Liver (tissue), 9 donors: Measurements from ENCODE around the gene UFC1. TPM values are rescaled to one million over a fixed set of nuclear protein-coding genes. Genes with fewer than 3 reads are reported as not detected.

Experiments
- DNase-seq: peaks from one replicate; pipeline ENCODE4 v3.0.0-alpha.2; 2017; ENCODE audit warnings: low spot score
- H3K27ac ChIP-seq, 2 donors: one replicate each; pipeline ENCODE4 v1.7.0; 2013; ENCODE audit warnings: inconsistent platforms in 2 of 2, low read length in 2 of 2, control low read depth in 1 of 2, low read depth in 1 of 2, mild to moderate bottlenecking in 1 of 2
- H3K27me3 ChIP-seq, 4 donors: one replicate each; pipeline versions ENCODE4 v1.6.1 to v1.7.0; 2013; ENCODE audit warnings: low read length in 3 of 4, inconsistent platforms in 1 of 4, mild to moderate bottlenecking in 1 of 4, moderate library complexity in 1 of 4; ENCODE audit not compliant: control insufficient read depth in 4 of 4, insufficient read depth in 4 of 4
- H3K36me3 ChIP-seq, 4 donors: one replicate each; pipeline versions ENCODE4 v1.6.1 to v1.7.0; 2013; ENCODE audit warnings: low read length in 3 of 4, mild to moderate bottlenecking in 3 of 4, low read depth in 1 of 4, moderate library complexity in 1 of 4; ENCODE audit not compliant: control insufficient read depth in 4 of 4, insufficient read depth in 3 of 4
- H3K4me1 ChIP-seq, 4 donors: one replicate each; pipeline versions ENCODE4 v1.6.1 to v1.7.0; 2013; ENCODE audit warnings: low read length in 3 of 4, mild to moderate bottlenecking in 3 of 4, moderate library complexity in 1 of 4; ENCODE audit not compliant: control insufficient read depth in 4 of 4, insufficient read depth in 4 of 4
- H3K4me3 ChIP-seq, 3 donors: one replicate each; pipeline versions ENCODE4 v1.6.1 to v1.7.0; 2013; ENCODE audit warnings: low read length in 3 of 3, control low read depth in 1 of 3, low read depth in 1 of 3, mild to moderate bottlenecking in 1 of 3
- H3K9ac ChIP-seq, 2 donors: one replicate each; pipeline ENCODE4 v1.7.0; 2013; ENCODE audit warnings: low read length in 2 of 2, mild to moderate bottlenecking in 2 of 2, moderate library complexity in 2 of 2, control low read depth in 1 of 2, low read depth in 1 of 2
- H3K9me3 ChIP-seq, 4 donors: one replicate each; pipeline versions ENCODE4 v1.6.1 to v1.7.0; 2013; ENCODE audit warnings: low read length in 3 of 4; ENCODE audit not compliant: control insufficient read depth in 4 of 4
- CTCF ChIP-seq: fragments of 150-350 bp; IDR thresholded peaks from 2 replicates; pipeline ENCODE4 v1.5.1; 2017; ENCODE audit warnings: improper control_type of control experiment, low read depth, low read length; ENCODE audit not compliant: missing input control
- EGR1 ChIP-seq, 2 donors: IDR thresholded peaks; 2 replicates each; pipeline ENCODE4 v1.6.1; 2016 to 2018; ENCODE audit warnings: antibody characterized with exemption in 2 of 2, low read depth in 2 of 2
- FOXA1 ChIP-seq: IDR thresholded peaks from 2 replicates; pipeline ENCODE4 v1.6.1; 2016; ENCODE audit warnings: antibody characterized with exemption
- FOXA2 ChIP-seq: IDR thresholded peaks from 2 replicates; pipeline ENCODE4 v1.6.1; 2016; ENCODE audit warnings: antibody characterized with exemption
- GABPA ChIP-seq, 2 donors: IDR thresholded peaks in 1 of 2; conservative IDR thresholded peaks in 1 of 2; 2 replicates each; pipeline ENCODE4 v1.6.1; 2016; ENCODE audit warnings: antibody characterized with exemption in 2 of 2, mild to moderate bottlenecking in 1 of 2, moderate library complexity in 1 of 2
- HNF4A ChIP-seq, 2 donors: conservative IDR thresholded peaks; 2 replicates each; pipeline ENCODE4 v1.6.1; 2016; ENCODE audit warnings: antibody characterized with exemption in 2 of 2, mild to moderate bottlenecking in 2 of 2
- HNF4G ChIP-seq: IDR thresholded peaks from 2 replicates; pipeline ENCODE4 v1.6.1; 2016; ENCODE audit warnings: antibody characterized with exemption
- JUND ChIP-seq, 2 donors: IDR thresholded peaks; 2 replicates each; pipeline ENCODE4 v1.6.1; 2016; ENCODE audit warnings: antibody characterized with exemption in 2 of 2
- NR2F2 ChIP-seq: IDR thresholded peaks from 2 replicates; pipeline ENCODE4 v1.6.1; 2016; ENCODE audit warnings: antibody characterized with exemption
- RAD21 ChIP-seq, 2 donors: IDR thresholded peaks; 2 replicates each; pipeline ENCODE4 v1.6.1; 2016; ENCODE audit warnings: antibody characterized with exemption in 2 of 2, mild to moderate bottlenecking in 2 of 2
- RXRA ChIP-seq, 2 donors: IDR thresholded peaks; 2 replicates each; pipeline ENCODE4 v1.6.1; 2017 to 2018; ENCODE audit warnings: antibody characterized with exemption in 2 of 2, mild to moderate bottlenecking in 1 of 2
- SP1 ChIP-seq: IDR thresholded peaks from 2 replicates; pipeline ENCODE4 v1.6.1; 2018; ENCODE audit warnings: antibody characterized with exemption, mild to moderate bottlenecking
- TAF1 ChIP-seq: conservative IDR thresholded peaks from 2 replicates; pipeline ENCODE4 v1.6.1; 2016; ENCODE audit warnings: antibody characterized with exemption, mild to moderate bottlenecking
- YY1 ChIP-seq: IDR thresholded peaks from 2 replicates; pipeline ENCODE4 v1.6.1; 2016; ENCODE audit warnings: antibody characterized with exemption, mild to moderate bottlenecking
- ZBTB33 ChIP-seq: IDR thresholded peaks from 2 replicates; pipeline ENCODE4 v1.6.1; 2016; ENCODE audit warnings: antibody characterized with exemption
- WGBS: extraction: QIAGEN DNeasy Blood & Tissue Kit; methylation state at CpG from one replicate; pipeline ENCODE4 v1.1.7; 2013; 5-methylcytosine and 5-hydroxymethylcytosine counted together
- polyA plus RNA-seq, 2 donors: library from polyadenylated mRNA; stranded (reverse) in 1 of 2; unstranded in 1 of 2; fragments of 200-250 nt in 1 of 2; fragments of >200 nt in 1 of 2; fragmentation: Nextera tagmentation in 1 of 2; extraction: Ambion mirVana in 1 of 2; gene quantifications; one replicate each; pipeline versions ENCODE4 v1.2.1 to v1.2.3, GENCODE V29; 2013 to 2015
- total RNA-seq, 2 donors: library from RNA; depleted of rRNA; stranded (reverse); fragments of >200 nt; gene quantifications; one replicate each; pipeline ENCODE4 v1.2.3, GENCODE V29; 2014
- TF ChIP-seq, protein P1 (sequence below): IDR thresholded peaks from 2 replicates; pipeline ENCODE4 v1.6.1; 2016; ENCODE audit warnings: antibody characterized with exemption, mild to moderate bottlenecking
- TF ChIP-seq, protein P2 (sequence below): IDR thresholded peaks from 2 replicates; pipeline ENCODE4 v1.6.1; 2016; ENCODE audit warnings: antibody characterized with exemption
- donor health status: healthy.
- donor health status: healthy.
- donor health status: healthy.
- donor health status: healthy.
- donor health status: healthy.

Gene UFC1
- total and polyA plus RNA-seq, 4 donors = 34.2 to 47.5 (median 43.3) TPM

GRCh38 chr1:161133220-161133740 lies 20.5 kb upstream of the UFC1 start:
- H3K36me3 ChIP-seq = peaks cover 0 to 11% (median 6%) of the 10 kb centered on the region in 4 donors
- peak overlapping the region; percentile 92 to 99 for H3K27ac ChIP-seq
- peak overlapping the region; percentile 65 to 88 (median 72) for H3K4me3 ChIP-seq
- H3K27me3 ChIP-seq = no peaks in the 10 kb centered on the region
- WGBS = 8% methylated on average over 11 of the region's 11 CpGs
- H3K9ac ChIP-seq = peak overlapping the region; percentile 48 to 68
- TF ChIP-seq HNF4A (conservative IDR thresholded peaks at IDR 0.05) (no peak), TAF1 (no peak), FOXA2 (no peak), ZBTB33 (no peak), CTCF (no peak), NR2F2 (no peak), YY1 (no peak), JUND (IDR thresholded peaks at IDR 0.05) (no peak), RAD21 (IDR thresholded peaks at IDR 0.05) (no peak), GABPA (IDR thresholded peaks at IDR 0.05 in 1 of 2, conservative IDR thresholded peaks at IDR 0.05 in 1 of 2) (no peak), FOXA1 (no peak), EGR1 (IDR thresholded peaks at IDR 0.05; ENCODE audit: low read depth in 2 of 2) (no peak), HNF4G (no peak)
- TF ChIP-seq, protein P1, sequence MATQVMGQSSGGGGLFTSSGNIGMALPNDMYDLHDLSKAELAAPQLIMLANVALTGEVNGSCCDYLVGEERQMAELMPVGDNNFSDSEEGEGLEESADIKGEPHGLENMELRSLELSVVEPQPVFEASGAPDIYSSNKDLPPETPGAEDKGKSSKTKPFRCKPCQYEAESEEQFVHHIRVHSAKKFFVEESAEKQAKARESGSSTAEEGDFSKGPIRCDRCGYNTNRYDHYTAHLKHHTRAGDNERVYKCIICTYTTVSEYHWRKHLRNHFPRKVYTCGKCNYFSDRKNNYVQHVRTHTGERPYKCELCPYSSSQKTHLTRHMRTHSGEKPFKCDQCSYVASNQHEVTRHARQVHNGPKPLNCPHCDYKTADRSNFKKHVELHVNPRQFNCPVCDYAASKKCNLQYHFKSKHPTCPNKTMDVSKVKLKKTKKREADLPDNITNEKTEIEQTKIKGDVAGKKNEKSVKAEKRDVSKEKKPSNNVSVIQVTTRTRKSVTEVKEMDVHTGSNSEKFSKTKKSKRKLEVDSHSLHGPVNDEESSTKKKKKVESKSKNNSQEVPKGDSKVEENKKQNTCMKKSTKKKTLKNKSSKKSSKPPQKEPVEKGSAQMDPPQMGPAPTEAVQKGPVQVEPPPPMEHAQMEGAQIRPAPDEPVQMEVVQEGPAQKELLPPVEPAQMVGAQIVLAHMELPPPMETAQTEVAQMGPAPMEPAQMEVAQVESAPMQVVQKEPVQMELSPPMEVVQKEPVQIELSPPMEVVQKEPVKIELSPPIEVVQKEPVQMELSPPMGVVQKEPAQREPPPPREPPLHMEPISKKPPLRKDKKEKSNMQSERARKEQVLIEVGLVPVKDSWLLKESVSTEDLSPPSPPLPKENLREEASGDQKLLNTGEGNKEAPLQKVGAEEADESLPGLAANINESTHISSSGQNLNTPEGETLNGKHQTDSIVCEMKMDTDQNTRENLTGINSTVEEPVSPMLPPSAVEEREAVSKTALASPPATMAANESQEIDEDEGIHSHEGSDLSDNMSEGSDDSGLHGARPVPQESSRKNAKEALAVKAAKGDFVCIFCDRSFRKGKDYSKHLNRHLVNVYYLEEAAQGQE = no peak
- TF ChIP-seq, protein P2, sequence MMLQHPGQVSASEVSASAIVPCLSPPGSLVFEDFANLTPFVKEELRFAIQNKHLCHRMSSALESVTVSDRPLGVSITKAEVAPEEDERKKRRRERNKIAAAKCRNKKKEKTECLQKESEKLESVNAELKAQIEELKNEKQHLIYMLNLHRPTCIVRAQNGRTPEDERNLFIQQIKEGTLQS = no peak
- DNase-seq = no peak
- H3K4me1 ChIP-seq = peaks cover 0 to 21% (median 16%) of the 10 kb centered on the region in 4 donors
- H3K9me3 ChIP-seq = no peaks in the 10 kb centered on the region

DNA sequence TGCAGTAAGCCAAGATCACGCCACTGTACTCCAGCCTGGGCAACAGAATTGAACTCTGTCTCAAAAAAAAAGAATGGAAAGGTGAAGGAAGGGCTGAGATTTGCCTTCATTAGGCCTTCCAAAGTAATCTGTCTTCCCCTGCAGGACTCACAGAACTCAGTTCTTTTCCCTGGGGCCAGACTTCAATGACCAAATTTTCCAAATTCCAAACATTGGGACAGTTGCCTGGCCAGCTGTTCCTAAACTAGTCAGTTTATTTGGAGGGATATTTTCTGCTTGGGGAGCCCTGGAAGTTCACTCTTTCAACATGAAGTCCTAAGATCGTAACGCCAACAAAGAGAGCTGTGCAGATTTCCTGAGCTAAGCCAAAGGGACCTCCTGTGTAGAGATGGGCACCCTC lies 15.9 kb upstream of the UFC1 start:
- WGBS = 80% methylated on average over 3 of the region's 3 CpGs
- Histone ChIP-seq H3K27me3 (no peaks in the 10 kb centered on the region), H3K4me1 (peaks cover 0 to 12% (median 6%) of the 10 kb centered on the region in 4 donors)
- no peak for TF ChIP-seq CTCF
- no peak for TF ChIP-seq SP1
- TF ChIP-seq RXRA (IDR thresholded peaks at IDR 0.05) = no peak
- no peak for TF ChIP-seq RAD21 (IDR thresholded peaks at IDR 0.05)
- TF ChIP-seq FOXA1 = no peak
- no peak for TF ChIP-seq GABPA (IDR thresholded peaks at IDR 0.05 in 1 of 2, conservative IDR thresholded peaks at IDR 0.05 in 1 of 2)
- no peak for TF ChIP-seq FOXA2
- TF ChIP-seq, protein P1 = no peak

More for the DNA sequence above, 15.9 kb upstream of the UFC1 start:
- no peaks in the 10 kb centered on the region for H3K9me3 ChIP-seq
- no peak for DNase-seq
- no peak overlapping the region for H3K27ac ChIP-seq
- H3K4me3 ChIP-seq = no peak overlapping the region
- H3K36me3 ChIP-seq = no peaks in the 10 kb centered on the region
- no peak overlapping the region for H3K9ac ChIP-seq
